GM19372 (cell line): Measurements from ENCODE around the gene DTX4.
"Not testable (repeated sequence)": the region's sequence is repeated elsewhere in the genome, so short reads cannot be mapped to it uniquely, and the experiment has no call there.

Source experiments
- ATAC-seq: cut with Tn5 transposase; IDR thresholded peaks from one replicate; pipeline ENCODE4 v1.9.1; 2021; ENCODE audit warnings: mild to moderate bottlenecking, low read depth, moderate library complexity; ENCODE audit not compliant: unreplicated experiment

The DTX4 gene

DNA sequence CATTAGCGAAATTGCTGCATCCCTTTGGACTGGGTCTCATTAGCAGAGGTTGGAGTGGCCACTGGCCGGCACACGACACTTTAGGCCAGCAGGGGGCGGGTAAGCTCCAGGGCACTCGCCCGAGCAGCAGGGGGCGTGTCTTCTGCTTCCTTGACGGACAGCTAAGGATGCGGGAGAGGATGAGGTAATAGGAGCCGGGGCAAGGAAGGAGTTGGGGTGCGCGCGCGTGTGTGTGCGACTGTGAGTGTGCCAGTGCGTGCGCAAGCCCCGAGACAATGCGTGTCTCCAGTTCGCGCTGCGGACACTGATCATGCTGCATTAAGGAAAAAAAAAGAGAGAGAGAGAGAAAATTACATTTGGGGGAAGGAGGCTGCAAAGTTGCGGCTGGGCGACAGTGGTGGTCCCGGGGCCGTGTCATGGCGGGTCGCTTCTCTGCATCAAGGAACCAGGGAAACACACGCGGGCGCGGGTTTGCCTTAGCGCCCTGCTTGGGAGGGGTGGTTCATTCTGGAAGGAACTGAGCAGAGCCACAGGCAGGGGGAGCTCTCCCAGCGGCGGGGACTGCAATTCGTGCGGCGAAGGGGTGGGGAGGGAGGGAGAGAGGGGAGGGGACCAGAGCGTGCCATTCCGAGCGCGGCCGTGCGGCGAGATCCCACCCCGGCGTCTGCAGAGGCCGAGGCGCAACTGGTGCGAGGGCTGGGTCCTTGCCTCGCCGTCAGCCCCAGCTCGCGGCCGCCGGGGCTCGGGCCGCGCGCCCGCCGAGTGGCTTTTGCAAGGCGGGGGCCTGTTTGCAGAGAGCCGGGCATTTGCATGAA, at the start of gene DTX4:
DTX4 (plus strand) TSS at position 625 of the 815 bp plus-strand sequence. CDS start 464 bp downstream, outside the sequence.
- peak; percentile 68 for ATAC-seq

GRCh38 chr11:59135648-59136461, 36.1 kb upstream of the DTX4 start:
- ATAC-seq, result peak; percentile 97

GRCh38 chr11:59136551-59136950, 35.4 kb upstream of the DTX4 start:
- ATAC-seq, result not testable (repeated sequence)

GRCh38 chr11:59137190-59137589, 34.7 kb upstream of the DTX4 start:
- ATAC-seq, result no peak

DNA sequence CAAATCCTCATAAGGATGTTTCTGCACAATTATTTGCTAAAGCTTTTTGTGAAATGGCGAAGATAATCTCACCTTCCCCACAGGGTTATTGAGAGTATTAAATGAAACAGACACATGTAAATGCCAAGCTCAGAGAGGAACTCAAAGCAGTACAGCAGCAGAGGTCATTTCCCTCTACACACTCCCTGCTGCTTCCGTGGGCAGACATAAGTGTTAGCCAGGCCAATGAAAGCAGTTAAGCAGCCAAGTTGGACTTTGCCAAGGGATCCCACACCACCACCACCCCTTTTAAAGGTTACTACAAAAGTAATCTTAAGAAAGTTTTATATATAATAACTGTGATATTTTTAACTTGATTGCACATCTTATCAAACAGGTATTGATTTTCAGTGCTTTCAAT, 33.3 kb upstream of the DTX4 start:
- ATAC-seq, result no peak

DNA sequence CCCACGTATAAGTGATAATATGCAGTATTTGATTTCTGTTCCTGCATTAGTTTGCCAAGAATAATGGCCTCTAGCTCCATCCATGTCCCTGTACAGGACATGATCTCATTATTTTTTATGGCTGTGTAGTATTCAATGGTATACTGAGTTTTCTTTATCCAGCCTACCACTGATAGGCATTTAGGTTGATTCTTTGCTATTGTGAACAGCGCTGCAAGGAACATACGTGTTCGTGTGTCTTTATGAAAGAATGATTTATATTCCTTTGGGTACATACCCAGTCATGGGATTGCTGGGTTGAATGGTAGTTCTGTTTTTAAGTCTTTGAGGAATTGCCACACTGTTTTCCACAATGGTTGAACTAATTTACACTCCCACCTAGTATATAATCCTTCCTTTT, 30.7 kb upstream of the DTX4 start:
- ATAC-seq, result no peak

GRCh38 chr11:59141673-59142460, 30.1 kb upstream of the DTX4 start:
- ATAC-seq, result peak; percentile 2

DNA sequence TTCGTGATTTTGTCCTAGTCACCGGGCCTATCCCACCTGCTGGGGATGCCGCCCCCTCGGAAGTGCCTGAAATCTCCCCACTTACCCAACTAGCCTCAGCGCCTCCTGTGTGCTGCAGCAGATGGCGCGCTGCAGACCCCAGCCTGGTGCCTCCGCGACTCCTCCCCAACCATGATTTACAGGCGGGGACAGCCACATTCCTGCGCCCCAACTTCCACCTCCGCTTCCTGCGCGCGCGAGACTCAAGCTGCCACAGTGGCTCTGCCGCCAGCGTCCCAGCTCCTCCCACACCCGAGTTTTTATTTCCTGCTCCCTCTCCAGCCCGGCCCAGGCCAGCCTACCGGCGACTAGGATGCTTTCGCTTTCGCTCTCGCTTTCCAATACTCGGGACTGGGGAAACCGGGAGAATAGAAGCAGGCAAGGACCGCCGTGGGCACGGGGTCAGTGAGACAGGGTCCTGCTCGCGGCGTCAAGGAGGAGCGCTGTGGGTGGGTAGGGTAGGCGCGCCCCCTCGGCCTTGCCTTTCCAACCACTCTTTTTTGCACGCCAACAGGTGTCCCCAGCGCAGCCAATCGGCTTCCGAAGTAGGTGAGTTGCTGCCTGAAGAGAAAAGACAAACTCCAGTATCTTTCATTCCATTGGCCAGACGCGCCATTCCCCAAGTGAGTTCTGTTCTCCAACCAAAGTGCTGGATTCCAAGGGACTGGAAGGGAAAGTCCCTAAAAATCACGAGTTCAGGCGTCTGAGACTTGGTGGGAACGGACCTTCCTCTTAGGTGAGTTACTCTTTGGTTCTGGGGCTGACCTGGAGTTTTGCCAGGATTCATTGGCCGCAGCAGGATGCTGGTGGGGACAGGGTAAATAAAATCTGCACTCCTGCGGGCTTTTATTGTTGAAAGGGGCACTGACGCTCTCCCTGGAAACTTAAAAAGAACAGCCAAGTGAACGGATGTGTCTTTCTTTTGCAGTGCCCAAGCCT, 29.1 kb upstream of the DTX4 start, which contains the start of gene FAM111A:
FAM111A (plus strand) TSS at position 327 of the 978 bp plus-strand sequence. CDS start 6,017 bp downstream, outside the sequence.
- peak; percentile 63 for ATAC-seq

DNA sequence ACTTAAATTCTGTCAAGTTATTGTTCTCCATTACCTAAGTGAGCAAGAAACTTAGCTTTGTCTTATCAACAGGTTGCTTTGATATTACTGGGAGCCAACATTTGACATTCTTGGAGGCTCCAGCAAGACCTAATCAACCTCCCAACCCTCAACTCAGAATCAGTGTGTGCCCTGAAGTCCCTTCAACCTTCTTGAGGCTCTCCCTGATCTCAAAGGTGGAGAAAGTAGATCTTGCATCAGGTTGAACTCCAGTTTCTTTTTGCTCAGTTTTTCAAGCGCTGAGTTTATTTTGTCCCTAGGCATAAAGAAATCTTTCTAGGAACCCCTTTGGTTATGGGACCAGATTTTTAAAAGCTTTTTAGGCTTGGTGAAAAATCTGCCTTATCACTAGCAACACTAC, 27.8 kb upstream of the DTX4 start:
- ATAC-seq, result no peak

DNA sequence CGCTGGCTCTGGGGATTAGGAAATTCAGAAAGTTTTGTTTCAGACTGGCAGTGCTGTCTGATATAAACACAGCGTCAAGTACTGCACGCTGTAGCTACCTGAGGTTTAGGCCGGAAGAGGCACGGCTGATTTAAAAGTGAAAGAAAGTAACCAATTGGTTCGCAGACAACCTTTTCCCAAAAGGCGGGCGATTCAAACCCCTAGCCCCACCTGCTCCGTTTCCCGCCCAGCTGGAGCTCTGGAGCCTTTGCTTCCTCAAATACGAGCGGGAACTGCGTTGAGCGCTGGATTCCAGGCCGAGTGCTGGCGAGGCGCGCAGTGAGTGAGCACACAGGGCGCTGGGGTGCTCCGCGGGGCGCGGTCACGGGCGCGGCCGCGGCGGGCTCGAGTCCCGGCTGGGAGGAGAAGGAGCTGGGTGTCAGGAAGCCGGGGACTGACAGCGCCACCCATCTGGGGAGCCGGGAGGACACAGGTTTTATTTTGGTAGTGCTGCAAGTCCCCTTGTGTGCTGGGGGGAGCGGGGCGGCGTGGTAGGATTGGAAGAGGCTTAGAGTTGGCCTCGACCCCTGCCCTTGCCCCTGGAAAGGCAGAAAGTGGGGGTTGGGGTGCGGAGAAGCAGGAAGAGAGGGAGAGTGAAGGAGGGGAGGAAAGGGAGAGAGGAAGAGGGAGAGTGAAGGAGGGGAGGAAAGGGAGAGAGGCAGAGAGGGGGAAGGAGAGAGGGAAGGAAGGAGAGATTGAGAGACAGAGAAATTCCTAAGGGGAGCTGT, 27.2 kb upstream of the DTX4 start:
- peak; percentile 55 for ATAC-seq

- no peak for ATAC-seq
Measured at GRCh38 chr11:59145534-59145933, 26.4 kb upstream of the DTX4 start.

GRCh38 chr11:59151761-59152160, 20.2 kb upstream of the DTX4 start:
- ATAC-seq, result peak; percentile 49

DNA sequence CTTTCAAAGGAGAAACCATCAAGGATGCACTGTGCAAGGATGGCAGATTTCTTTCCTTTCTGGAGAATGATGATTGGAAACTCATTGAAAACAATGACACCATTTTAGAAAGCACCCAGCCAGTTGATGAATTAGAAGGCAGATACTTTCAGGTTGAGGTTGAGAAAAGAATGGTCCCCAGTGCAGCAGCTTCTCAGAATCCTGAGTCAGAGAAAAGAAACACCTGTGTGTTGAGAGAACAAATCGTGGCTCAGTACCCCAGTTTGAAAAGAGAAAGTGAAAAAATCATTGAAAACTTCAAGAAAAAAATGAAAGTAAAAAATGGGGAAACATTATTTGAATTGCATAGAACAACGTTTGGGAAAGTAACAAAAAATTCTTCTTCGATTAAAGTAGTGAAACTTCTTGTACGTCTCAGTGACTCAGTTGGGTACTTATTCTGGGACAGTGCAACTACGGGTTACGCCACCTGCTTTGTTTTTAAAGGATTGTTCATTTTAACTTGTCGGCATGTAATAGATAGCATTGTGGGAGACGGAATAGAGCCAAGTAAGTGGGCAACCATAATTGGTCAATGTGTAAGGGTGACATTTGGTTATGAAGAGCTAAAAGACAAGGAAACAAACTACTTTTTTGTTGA, 19.5 kb upstream of the DTX4 start:
- peak; percentile 75 for ATAC-seq

GRCh38 chr11:59154610-59155009, 17.3 kb upstream of the DTX4 start:
- no peak for ATAC-seq

GRCh38 chr11:59157433-59157832, 14.5 kb upstream of the DTX4 start:
- ATAC-seq, result no peak

GRCh38 chr11:59158206-59159068, 13.5 kb upstream of the DTX4 start:
- peak; percentile 93 for ATAC-seq

- ATAC-seq, result no peak
Measured at GRCh38 chr11:59164028-59164427, 7.9 kb upstream of the DTX4 start.
